Upper lobe of left lung (tissue), 4 donors: ENCODE data around the gene NAT9.

Experiments used
- CTCF ChIP-seq, 6 experiments: fragments of 450-650 bp in 4 of 6; fragments of 200-600 bp in 2 of 6; sonication (generic) in 2 of 6; IDR thresholded peaks; one replicate each; pipeline ENCODE4 v1.5.1; 2016 to 2019; ENCODE audit warnings: antibody characterized with exemption in 6 of 6
- EP300 ChIP-seq, 4 donors: sonication (generic); formaldehyde crosslinking; IDR thresholded peaks; one replicate each; pipeline ENCODE4 v1.5.1; 2017; ENCODE audit warnings: antibody characterized with exemption in 4 of 4, control low read depth in 2 of 4
- POLR2A ChIP-seq, 4 donors: fragments of 450-650 bp; IDR thresholded peaks; one replicate each; pipeline ENCODE4 v1.5.1; 2016 to 2017; ENCODE audit warnings: antibody characterized with exemption in 4 of 4, mild to moderate bottlenecking in 2 of 4
- POLR2AphosphoS5 ChIP-seq, 2 donors: sonication (generic); formaldehyde crosslinking; IDR thresholded peaks; one replicate each; pipeline ENCODE4 v1.5.1; 2017; ENCODE audit warnings: antibody characterized with exemption in 2 of 2

GRCh38 chr17:74746922-74747321 is 29.2 kb downstream of the NAT9 start:
- TF ChIP-seq EP300 (IDR thresholded peaks at IDR 0.05) (no peak), CTCF (IDR thresholded peaks at IDR 0.05) (no peak), POLR2A (IDR thresholded peaks at IDR 0.05) (no peak), POLR2AphosphoS5 (IDR thresholded peaks at IDR 0.05) (no peak)
